ENCODE measurements around the gene LAGE3.

LAGE3 gene

GRCh38 chrX:154489182-154489581 lies 10.1 kb upstream of the LAGE3 start:
- DNase-seq (ENCODE audit: low spot score): no peak
- TF ChIP-seq CTCF (IDR thresholded peaks at IDR 0.05; ENCODE audit: extremely low read depth, insufficient read depth, missing control alignments): no peak
- in situ Hi-C loops (cut with MboI; ENCODE audit: low pct_unique_long_range_greater_than_20kb, low sequenced_read_pairs, unreplicated experiment): no loop called here

GRCh38 chrX:154488336-154489075 lies 9.4 kb upstream of the LAGE3 start:
- in situ Hi-C loops (cut with MboI; ENCODE audit: low pct_unique_long_range_greater_than_20kb, low sequenced_read_pairs, unreplicated experiment): no loop called here
- no peak for TF ChIP-seq CTCF (IDR thresholded peaks at IDR 0.05; ENCODE audit: extremely low read depth, insufficient read depth, missing control alignments)

GRCh38 chrX:154487518-154488290 lies 8.6 kb upstream of the LAGE3 start:
- DNase-seq (ENCODE audit: low spot score): no peak
- TF ChIP-seq CTCF (IDR thresholded peaks at IDR 0.05; ENCODE audit: extremely low read depth, insufficient read depth, missing control alignments): no peak
- in situ Hi-C loops (cut with MboI; ENCODE audit: low pct_unique_long_range_greater_than_20kb, low sequenced_read_pairs, unreplicated experiment): no loop called here

More at GRCh38 chrX:154488336-154489075, 9.4 kb upstream of the LAGE3 start:
- DNase-seq (ENCODE audit: low spot score): no peak

- TF ChIP-seq CTCF (IDR thresholded peaks at IDR 0.05; ENCODE audit: extremely low read depth, insufficient read depth, missing control alignments): no peak
- DNase-seq (ENCODE audit: low spot score): peak; percentile 86
- in situ Hi-C loops (cut with MboI; ENCODE audit: low pct_unique_long_range_greater_than_20kb, low sequenced_read_pairs, unreplicated experiment): no loop called here
Observed at GRCh38 chrX:154486396-154487207, 7.5 kb upstream of the LAGE3 start, which contains the start of gene UBL4A. TSS of gene UBL4A (minus strand) at chrX:154486615. CDS start at chrX:154486584, 31 bp downstream.

GRCh38 chrX:154486052-154486395 lies 6.9 kb upstream of the LAGE3 start:
- TF ChIP-seq CTCF (IDR thresholded peaks at IDR 0.05; ENCODE audit: extremely low read depth, insufficient read depth, missing control alignments): no peak
- in situ Hi-C loops (cut with MboI; ENCODE audit: low pct_unique_long_range_greater_than_20kb, low sequenced_read_pairs, unreplicated experiment): no loop called here
- DNase-seq (ENCODE audit: low spot score): no peak

Measured in GM13977 (cell line).